ENCODE measurements around the gene LMAN1L.
"Not testable (repeated sequence)": the region's sequence is repeated elsewhere in the genome, so short reads cannot be mapped to it uniquely, and the experiment has no call there.

LMAN1L gene

GRCh38 chr15:74782259-74783071 is 30.2 kb upstream of the LMAN1L start:
- H3K4me3 ChIP-seq (ENCODE audit: low read depth, low read length), result peak overlapping the region; percentile 66

GRCh38 chr15:74783072-74783807 is 29.4 kb upstream of the LMAN1L start:
- H3K4me3 ChIP-seq (ENCODE audit: low read depth, low read length), result peak overlapping the region; percentile 66

- H3K4me3 ChIP-seq (ENCODE audit: low read depth, low read length), result no peak overlapping the region
Measured at GRCh38 chr15:74783808-74784175, 28.8 kb upstream of the LMAN1L start.

- H3K4me3 ChIP-seq (ENCODE audit: low read depth, low read length), result no peak overlapping the region
Measured at GRCh38 chr15:74784426-74785193, 28.0 kb upstream of the LMAN1L start.

- no peak overlapping the region for H3K4me3 ChIP-seq (ENCODE audit: low read depth, low read length)
Measured at GRCh38 chr15:74785194-74786032, 27.2 kb upstream of the LMAN1L start.

GRCh38 chr15:74786081-74786480 is 26.6 kb upstream of the LMAN1L start:
- not testable (repeated sequence) for H3K4me3 ChIP-seq (ENCODE audit: low read depth, low read length)

- no peak overlapping the region for H3K4me3 ChIP-seq (ENCODE audit: low read depth, low read length)
Measured at GRCh38 chr15:74786551-74787165, 26.0 kb upstream of the LMAN1L start.

GRCh38 chr15:74787251-74788041 is 25.2 kb upstream of the LMAN1L start:
- no peak overlapping the region for H3K4me3 ChIP-seq (ENCODE audit: low read depth, low read length)

GRCh38 chr15:74788042-74788682 is 24.5 kb upstream of the LMAN1L start:
- H3K4me3 ChIP-seq (ENCODE audit: low read depth, low read length), result no peak overlapping the region

- no peak overlapping the region for H3K4me3 ChIP-seq (ENCODE audit: low read depth, low read length)
Measured at GRCh38 chr15:74788683-74789151, 23.9 kb upstream of the LMAN1L start.

- no peak overlapping the region for H3K4me3 ChIP-seq (ENCODE audit: low read depth, low read length)
Measured at GRCh38 chr15:74789171-74789631, 23.4 kb upstream of the LMAN1L start.

- H3K4me3 ChIP-seq (ENCODE audit: low read depth, low read length), result no peak overlapping the region
Measured at GRCh38 chr15:74789741-74790079, 22.9 kb upstream of the LMAN1L start.

- no peak overlapping the region for H3K4me3 ChIP-seq (ENCODE audit: low read depth, low read length)
Measured at GRCh38 chr15:74790080-74790916, 22.3 kb upstream of the LMAN1L start.

- no peak overlapping the region for H3K4me3 ChIP-seq (ENCODE audit: low read depth, low read length)
Measured at GRCh38 chr15:74791007-74791406, 21.6 kb upstream of the LMAN1L start.

GRCh38 chr15:74791667-74792066 is 21.0 kb upstream of the LMAN1L start:
- H3K4me3 ChIP-seq (ENCODE audit: low read depth, low read length), result no peak overlapping the region

GRCh38 chr15:74792227-74793016 is 20.2 kb upstream of the LMAN1L start:
- H3K4me3 ChIP-seq (ENCODE audit: low read depth, low read length), result no peak overlapping the region
